Mucosa of descending colon (tissue), 3 donors: ENCODE results near the gene LPIN3. TPM values are rescaled to one million over a fixed set of nuclear protein-coding genes. Genes with fewer than 3 reads are reported as not detected.

Experiments
- ATAC-seq: fragments of 200-7000 bp; cut with Tn5 transposase; one replicate; pipeline ENCODE4 v1.9.1; 2020; ENCODE audit warnings: mild to moderate bottlenecking, moderate library complexity
- DNase-seq, 3 donors: peaks; one replicate each; pipeline ENCODE4 v3.0.0-alpha.2; 2020
- H3K36me3 ChIP-seq: fragments of 200-600 bp; one replicate; pipeline ENCODE4 v1.8.0; 2021; ENCODE audit warnings: low read depth, mild to moderate bottlenecking
- H3K4me1 ChIP-seq: fragments of 200-600 bp; one replicate; pipeline ENCODE4 v1.8.0; 2021; ENCODE audit warnings: low read depth, mild to moderate bottlenecking
- H3K4me3 ChIP-seq: fragments of 200-600 bp; one replicate; pipeline ENCODE4 v1.8.0; 2021; ENCODE audit warnings: mild to moderate bottlenecking
- H3K9me3 ChIP-seq: fragments of 200-600 bp; one replicate; pipeline ENCODE4 v1.8.0; 2021; ENCODE audit warnings: mild to moderate bottlenecking
- intact Hi-C, 2 donors: fragments of 100-400 bp; cut with DNase I in 1 of 2; cut with micrococcal nuclease in 1 of 2; formaldehyde crosslinking; loops; one replicate each; pipeline versions ENCODE4 v1.11.0 to v1.11.1; 2022; cut with DNase I, micrococcal nuclease
- total RNA-seq, 3 donors: library from RNA; stranded (reverse); fragmentation: NEBNext Ultra II Directional in 2 of 3; extraction: Animal tissue kit (Norgen Biotek cat#: 25700) in 2 of 3; gene quantifications; one replicate each; pipeline versions ENCODE4 v1.2.1 to v1.2.4, GENCODE V29; 2021 to 2023
- TF ChIP-seq, protein P1 (sequence below): fragments of 200-600 bp; IDR thresholded peaks from one replicate; pipeline ENCODE4 v1.8.0; 2022; ENCODE audit warnings: antibody characterized with exemption, mild to moderate bottlenecking
- donor health status: DM: no; HTN: no; CAD: no; lungs with moderate emphysema.
- donor health status: DM: no; HTN: no; CAD: no.
- donor health status: DM: no; HTN: yes; CAD: no.

LPIN3 gene
- total RNA-seq, 3 donors from 2014 or later = 48.0 to 73.3 (median 52.7) TPM

GRCh38 chr20:41348430-41349172 lies 8.0 kb downstream of the LPIN3 start:
- ATAC-seq (no peak), DNase-seq (no peak)
- intact Hi-C loops = no loop called here
- Histone ChIP-seq H3K4me1 (no peaks in the 10 kb centered on the region), H3K36me3 (no peaks in the 10 kb centered on the region), H3K4me3 (no peak overlapping the region), H3K9me3 (no peaks in the 10 kb centered on the region)
- TF ChIP-seq, protein P1, sequence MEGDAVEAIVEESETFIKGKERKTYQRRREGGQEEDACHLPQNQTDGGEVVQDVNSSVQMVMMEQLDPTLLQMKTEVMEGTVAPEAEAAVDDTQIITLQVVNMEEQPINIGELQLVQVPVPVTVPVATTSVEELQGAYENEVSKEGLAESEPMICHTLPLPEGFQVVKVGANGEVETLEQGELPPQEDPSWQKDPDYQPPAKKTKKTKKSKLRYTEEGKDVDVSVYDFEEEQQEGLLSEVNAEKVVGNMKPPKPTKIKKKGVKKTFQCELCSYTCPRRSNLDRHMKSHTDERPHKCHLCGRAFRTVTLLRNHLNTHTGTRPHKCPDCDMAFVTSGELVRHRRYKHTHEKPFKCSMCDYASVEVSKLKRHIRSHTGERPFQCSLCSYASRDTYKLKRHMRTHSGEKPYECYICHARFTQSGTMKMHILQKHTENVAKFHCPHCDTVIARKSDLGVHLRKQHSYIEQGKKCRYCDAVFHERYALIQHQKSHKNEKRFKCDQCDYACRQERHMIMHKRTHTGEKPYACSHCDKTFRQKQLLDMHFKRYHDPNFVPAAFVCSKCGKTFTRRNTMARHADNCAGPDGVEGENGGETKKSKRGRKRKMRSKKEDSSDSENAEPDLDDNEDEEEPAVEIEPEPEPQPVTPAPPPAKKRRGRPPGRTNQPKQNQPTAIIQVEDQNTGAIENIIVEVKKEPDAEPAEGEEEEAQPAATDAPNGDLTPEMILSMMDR = no peak

GRCh38 chr20:41349266-41349665 lies 8.6 kb downstream of the LPIN3 start:
- no peaks in the 10 kb centered on the region for H3K4me1 ChIP-seq
- no peaks in the 10 kb centered on the region for H3K36me3 ChIP-seq
- TF ChIP-seq, protein P1 = no peak
- ATAC-seq (no peak), DNase-seq (no peak)
- intact Hi-C loops = no loop called here
- no peak overlapping the region for H3K4me3 ChIP-seq
- no peaks in the 10 kb centered on the region for H3K9me3 ChIP-seq

DNA sequence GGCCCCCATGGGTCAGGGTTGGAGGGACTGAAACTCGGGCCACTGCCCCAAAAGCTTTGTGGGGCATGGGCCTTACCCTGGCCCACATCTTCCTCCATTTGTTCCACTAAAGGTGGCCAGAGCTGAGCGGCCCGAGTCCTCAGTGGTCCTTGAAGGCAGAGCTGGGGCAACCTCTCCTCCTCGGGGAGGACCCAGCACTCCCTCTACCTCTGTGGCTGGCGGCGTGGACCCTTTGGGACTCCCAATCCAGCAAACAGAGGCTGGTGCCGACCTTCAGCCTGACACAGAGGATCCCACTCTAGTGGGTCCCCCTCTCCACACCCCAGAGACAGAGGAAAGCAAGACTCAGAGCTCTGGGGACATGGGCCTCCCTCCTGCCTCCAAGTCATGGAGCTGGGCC lies 9.3 kb downstream of the LPIN3 start:
- TF ChIP-seq, protein P1 = no peak
- H3K9me3 ChIP-seq = no peaks in the 10 kb centered on the region
- H3K4me1 ChIP-seq = no peaks in the 10 kb centered on the region
- no peak for ATAC-seq
- H3K4me3 ChIP-seq = no peak overlapping the region
- intact Hi-C loops = no loop called here
- DNase-seq = peak in 1 of 3 donors; percentile 25
- H3K36me3 ChIP-seq = no peaks in the 10 kb centered on the region

GRCh38 chr20:41350408-41350962 lies 9.9 kb downstream of the LPIN3 start:
- no peak for DNase-seq
- no peak overlapping the region for H3K4me3 ChIP-seq
- TF ChIP-seq, protein P1 = no peak
- no peaks in the 10 kb centered on the region for H3K9me3 ChIP-seq
- H3K36me3 ChIP-seq = no peaks in the 10 kb centered on the region
- no peaks in the 10 kb centered on the region for H3K4me1 ChIP-seq
- intact Hi-C loops = no loop called here
- no peak for ATAC-seq

DNA sequence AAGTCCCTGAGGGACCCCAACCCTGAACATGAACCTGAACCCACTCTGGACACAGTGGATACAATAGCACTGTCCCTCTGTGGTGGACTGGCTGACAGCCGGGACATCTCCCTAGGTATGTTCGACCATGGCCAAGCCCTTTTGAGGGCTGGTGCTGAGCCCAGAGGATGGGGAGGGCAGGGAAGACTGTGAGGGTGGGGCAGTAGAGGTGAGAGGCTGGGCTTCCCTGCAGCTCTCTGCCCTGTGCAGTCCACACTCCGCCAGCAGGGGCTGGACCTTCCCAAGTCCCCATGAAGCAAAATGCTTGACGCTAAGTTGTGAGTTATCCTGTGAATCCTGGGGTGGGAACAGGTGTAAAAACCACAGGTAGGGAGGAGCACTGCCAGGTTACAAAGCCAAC lies 11.5 kb downstream of the LPIN3 start:
- Histone ChIP-seq H3K36me3 (no peaks in the 10 kb centered on the region), H3K9me3 (no peaks in the 10 kb centered on the region), H3K4me3 (no peak overlapping the region), H3K4me1 (no peaks in the 10 kb centered on the region)
- peak in 1 of 3 donors; percentile 24 for DNase-seq
- no peak for ATAC-seq
- intact Hi-C loops = no loop called here
- TF ChIP-seq, protein P1 = no peak
